A549 treated with AZD9567 at 1 μM for 4 hours (cell line): Measurements from ENCODE around the gene CCT5. TPM values are rescaled to one million over a fixed set of nuclear protein-coding genes. Genes with fewer than 3 reads are reported as not detected.

ENCODE experiments used
- total RNA-seq: library from RNA; stranded (reverse); fragments of 200-300 nt; extraction: Qiagen RNA extraction; gene quantifications from 5 replicates; pipeline ENCODE4 v1.2.3, GENCODE V29; 2022; ENCODE audit not compliant: insufficient read depth

CCT5 gene
- total RNA-seq, result 478 to 715 TPM (median 507 TPM) in 5 replicates

DNA sequence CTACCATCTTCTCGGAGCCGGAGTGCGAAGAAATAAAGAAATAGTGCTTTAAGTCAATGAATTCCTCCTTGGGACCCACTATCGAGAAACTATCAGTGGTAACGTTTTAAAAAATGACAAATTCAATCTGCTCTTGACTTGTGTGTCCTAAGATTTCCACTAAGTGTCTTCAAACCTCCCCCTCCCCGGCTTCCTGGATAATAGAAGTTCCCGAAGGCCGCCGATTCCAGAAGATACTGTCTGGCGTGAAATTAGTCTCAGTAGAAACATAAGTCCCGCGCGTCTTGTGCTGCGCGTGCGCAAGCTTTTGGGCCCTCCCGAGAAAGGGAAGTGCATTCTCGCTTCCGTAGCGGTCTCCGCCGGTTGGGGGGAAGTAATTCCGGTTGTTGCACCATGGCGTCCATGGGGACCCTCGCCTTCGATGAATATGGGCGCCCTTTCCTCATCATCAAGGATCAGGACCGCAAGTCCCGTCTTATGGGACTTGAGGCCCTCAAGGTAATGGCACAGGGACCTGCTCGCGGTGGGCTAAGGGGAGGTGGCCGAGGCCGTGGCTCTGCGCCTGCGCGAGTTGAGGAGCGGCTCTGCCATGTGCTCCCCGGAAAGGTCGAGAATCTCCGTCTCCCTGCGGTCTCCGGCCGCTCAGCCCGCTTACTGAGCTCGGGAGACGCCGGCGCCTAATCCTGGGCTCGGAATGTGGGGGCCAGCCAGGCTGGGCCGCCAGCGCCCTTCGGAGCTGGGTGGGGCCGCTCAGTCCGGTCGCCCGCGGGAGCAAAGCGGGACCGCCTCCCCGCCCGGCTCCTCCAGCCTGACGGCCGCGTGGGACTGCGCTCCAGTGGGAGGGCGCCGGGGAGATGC lies at the start of gene CCT5:
Gene CCT5 (plus strand): TSS at position 333 of the 858 bp plus-strand sequence. CDS start 61 bp downstream, at position 394.

GRCh38 chr5:10307206-10308148 lies 57.4 kb downstream of the CCT5 start, which contains the start of gene CMBL:
Gene CMBL (minus strand): TSS chr5:10307902. CDS start chr5:10290762, 17,140 bp downstream.

Other genes with a start within 250 kb of the CCT5 start
- gene ATPSCKMT, start 392 bp upstream of the CCT5 start, total RNA-seq, result 11.4 to 13.4 TPM (median 11.9 TPM) in 5 replicates
- 18.4 to 20.9 TPM (median 20.3 TPM) in 5 replicates for gene CMBL, start 57.6 kb downstream of the CCT5 start, total RNA-seq
- gene MARCHF6, start 103.4 kb downstream of the CCT5 start, total RNA-seq, result 59.3 to 75.2 TPM (median 71.9 TPM) in 5 replicates
- 1.6 to 3.5 TPM (median 2.1 TPM) in 5 replicates for gene ROPN1L, start 191.6 kb downstream of the CCT5 start, total RNA-seq